DMS53 treated with DMSO at 0.1 percent for 48 hours (cell line): ENCODE measurements around the gene HAUS7.

Experiments used
- DNase-seq: peaks from one replicate; lab custom pipeline; 2025; ENCODE audit not compliant: unreplicated experiment; lab: John Stamatoyannopoulos, UW

The HAUS7 gene

DNA sequence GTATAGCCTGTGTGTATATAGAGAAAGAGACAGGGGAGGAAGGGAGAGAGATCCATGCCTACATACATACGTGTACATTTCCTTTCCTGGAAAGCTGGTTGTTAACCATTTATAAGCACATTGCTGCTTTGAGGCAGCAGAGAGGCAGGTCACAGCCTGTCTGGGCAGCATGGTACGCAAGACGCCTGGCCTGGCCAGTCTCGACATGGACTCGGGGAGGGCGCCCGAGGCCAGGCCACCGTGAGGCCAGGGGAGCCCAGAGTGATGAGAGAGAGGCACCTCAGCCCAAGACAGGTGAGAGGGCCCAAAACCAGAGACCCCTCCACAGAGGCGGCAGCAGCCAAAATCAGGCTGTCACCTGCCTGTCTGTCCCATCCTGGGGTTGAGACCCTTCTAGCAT, 28.4 kb downstream of the HAUS7 start:
- DNase-seq = no peak

- no peak for DNase-seq
Observed at GRCh38 chrX:153441296-153441695, 29.1 kb downstream of the HAUS7 start.

DNA sequence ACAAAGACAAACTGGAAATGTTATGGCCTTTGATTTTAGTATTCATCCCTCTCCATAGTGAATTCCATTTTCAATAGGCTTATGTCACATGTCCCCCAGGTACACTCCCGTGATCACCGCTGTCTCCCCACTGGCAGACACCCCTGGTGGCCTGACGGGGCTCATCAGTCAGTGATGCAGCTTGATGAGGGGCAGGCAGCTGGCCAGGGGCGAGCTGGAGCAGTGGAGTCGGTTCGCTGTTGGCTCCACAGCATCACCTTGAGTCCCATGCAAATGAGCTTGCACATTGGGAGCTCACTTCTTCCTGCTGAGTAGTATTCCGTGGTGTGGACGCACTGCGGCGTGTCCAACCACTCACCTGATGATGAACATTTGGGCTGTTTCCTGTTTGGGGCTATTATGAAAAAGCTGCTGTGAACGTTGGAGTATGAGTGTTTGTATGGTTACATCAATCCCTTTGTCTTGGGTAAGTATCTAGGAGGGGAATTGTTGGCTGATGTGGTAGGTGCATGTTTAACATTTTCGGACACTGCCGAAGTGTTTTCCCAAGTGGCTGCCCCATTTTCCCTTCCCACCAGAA, 29.7 kb downstream of the HAUS7 start:
- DNase-seq = no peak

DNA sequence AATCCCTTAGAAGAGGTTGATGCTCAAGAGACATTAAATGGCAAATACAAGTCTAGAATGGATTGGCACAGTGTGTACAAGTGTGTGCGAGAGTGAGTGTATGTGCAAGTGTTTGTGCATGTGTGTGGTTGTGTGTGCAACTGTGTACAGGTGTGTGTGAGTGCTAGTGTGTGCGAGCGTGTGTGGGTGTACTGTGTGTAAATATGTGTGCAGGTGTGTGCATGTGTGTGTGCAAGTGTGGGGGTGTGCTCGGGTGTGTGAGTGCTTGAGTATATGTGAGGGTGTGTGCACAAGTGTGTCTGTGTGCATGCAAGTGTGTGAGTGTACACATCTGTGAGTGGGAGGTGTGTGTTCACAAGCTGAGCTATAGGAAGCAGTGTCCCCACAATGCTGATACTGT, 30.4 kb downstream of the HAUS7 start:
- DNase-seq = no peak

DNA sequence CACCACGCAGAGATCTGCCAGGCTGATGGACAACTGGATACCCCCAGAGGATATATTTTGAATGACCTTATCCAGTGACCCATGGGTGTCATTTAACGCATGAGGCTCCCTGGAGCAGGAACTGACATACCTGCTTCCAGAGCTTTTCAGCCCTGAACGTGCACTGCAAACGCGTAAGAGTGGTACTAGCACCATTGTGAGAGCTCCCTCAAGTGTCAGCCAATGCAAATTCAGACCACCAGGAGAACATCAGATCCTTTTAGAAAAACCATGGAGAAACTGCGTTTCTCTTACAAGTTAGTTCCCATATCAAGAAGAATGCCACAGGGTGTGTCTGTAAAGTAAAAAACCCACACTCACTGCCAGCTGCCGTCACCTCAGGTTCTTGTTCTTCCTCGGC, 31.8 kb downstream of the HAUS7 start:
- no peak for DNase-seq

DNA sequence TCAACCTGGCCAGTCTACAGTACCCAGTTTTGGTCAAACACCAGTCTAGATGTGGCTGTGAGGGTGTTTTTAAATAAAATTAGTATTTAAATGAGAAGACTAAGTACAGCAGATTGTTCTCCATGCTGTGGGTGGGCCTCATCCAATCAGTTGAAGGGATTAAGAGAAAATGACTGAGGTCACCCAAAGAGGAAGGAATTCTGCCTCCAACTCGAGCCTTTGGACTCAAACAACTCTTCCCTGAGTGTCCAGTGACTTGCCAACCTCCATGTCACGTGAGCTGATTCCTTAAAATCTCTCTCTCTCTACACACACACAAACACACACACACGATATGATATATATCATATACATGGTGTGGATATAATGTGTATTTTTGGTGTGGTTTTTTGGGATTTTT, 34.5 kb downstream of the HAUS7 start:
- no peak for DNase-seq

DNA sequence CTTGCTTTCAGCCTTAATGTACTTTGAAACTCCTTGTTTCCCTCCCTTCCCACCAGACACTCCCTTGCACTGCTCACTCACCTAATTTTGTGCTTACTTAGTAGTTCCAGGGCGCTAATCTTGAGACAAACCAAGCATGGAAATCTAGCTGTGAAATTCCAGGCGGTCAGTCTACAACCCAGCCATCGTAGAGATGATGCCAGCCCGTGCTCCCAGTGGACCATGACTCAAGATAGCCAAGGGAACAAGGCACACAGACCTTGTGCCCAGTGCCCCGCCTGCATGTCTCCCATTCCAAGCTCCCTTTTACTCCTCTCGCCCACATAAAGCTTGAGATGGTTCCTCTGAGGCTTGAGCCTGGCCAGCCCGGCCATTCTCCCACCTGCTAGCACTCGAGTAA, 35.6 kb downstream of the HAUS7 start:
- DNase-seq = no peak

DNA sequence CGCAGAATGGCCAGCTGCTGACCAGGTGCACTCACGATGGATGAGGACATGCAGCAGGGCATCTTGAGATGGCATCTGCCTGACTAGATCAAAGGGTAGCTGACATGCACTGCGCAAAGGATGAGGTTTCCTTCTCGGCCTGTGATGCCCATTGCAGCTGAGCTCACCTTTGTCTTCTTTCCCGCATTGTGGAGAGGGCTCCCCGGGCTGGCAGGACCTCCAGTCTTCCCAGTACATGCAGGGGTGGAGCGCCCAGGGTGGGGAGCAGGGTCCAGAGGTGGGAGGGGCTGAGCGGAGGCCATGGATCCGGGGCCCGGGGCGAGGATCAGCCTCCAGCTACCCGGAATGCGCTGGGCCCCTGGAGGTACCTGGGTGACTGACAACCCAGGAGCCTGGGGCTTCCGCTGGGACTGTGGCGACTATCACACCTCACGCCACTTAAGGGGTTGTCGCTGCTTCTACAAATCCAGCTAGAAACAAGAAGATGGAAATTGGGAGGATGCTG, 36.5 kb downstream of the HAUS7 start:
- no peak for DNase-seq

GRCh38 chrX:153433161-153433680, 37.2 kb downstream of the HAUS7 start:
- DNase-seq = no peak

DNA sequence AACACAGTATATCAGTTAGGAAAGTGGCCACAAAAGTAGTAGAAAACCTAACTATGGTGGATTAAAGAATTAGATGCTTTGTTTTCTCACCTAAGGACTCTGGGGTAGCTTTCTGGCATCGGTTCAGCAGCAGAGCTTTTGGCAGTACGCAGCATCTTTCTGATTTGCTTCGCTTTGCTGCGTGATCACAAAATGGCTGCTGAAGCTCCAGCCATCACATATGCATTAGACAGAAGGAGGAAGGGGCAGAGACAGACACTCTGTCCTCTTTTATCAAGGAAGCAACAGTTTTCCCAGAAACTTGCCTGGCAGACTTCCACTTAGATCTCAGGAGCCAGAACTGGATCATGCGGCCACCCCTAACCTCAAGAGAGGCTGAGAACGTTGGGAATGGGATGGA, 39.6 kb downstream of the HAUS7 start:
- DNase-seq = no peak

DNA sequence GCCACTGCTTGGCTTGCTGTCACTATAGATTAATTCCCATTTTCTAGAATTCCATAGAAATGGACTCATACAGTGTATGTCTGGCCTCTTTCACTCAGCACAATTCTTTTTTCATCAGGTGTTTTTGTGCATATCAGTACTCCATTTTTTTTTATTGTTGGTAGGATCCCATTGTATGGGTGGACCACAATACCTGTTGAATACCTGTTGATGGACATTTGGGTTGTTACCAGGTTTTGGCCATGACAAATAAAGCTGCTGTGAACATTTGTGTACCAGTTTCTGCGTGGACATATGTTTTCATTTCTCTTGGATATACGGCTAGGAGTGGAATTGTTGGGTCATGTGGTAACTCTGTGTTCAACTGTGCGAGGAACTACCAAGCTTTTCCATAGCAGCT, 44.2 kb downstream of the HAUS7 start:
- no peak for DNase-seq

DNA sequence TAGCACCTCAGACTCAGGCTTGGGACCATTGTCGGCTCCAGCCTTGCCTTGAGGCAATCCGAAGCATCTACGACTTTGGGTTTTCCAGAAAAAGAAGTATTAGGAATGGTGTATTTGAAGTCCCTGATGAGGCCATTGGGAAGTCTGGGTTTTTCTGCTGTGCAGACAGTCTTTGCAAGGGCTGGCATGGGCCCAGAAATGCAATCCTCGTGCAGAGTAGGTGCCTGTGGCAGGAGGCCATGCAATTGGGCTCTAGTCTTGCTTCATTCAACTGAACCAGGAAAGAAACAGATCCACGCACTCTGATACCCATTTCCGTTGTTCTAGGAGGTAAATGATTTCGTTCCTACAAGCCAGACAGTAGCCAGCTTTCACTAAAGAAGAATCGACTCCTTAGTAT, 46.7 kb downstream of the HAUS7 start:
- DNase-seq = no peak

DNA sequence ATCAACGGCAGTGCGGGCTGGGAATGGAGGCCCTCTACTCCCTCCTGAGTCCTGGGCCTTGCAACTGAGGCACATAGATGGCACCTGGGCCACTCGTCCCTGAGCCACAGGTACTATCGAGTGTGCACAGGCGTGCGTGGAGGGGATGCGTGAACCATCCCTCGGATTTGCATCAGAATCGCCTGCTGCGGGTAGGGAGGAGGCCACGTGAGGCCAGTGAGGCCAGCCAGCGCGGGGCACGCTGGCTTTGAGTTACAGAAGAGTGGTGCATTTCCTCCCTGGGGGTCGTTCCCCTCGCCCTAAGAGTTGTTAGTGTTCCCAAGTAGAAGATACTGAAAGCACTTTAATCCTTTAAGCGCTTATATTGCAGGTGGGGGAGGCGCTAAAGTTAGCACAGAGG, 48.5 kb downstream of the HAUS7 start:
- DNase-seq = no peak

- no peak for DNase-seq
Observed at GRCh38 chrX:153420851-153421599, 49.4 kb downstream of the HAUS7 start.

GRCh38 chrX:153417637-153418036, 52.7 kb downstream of the HAUS7 start:
- DNase-seq = no peak

DNA sequence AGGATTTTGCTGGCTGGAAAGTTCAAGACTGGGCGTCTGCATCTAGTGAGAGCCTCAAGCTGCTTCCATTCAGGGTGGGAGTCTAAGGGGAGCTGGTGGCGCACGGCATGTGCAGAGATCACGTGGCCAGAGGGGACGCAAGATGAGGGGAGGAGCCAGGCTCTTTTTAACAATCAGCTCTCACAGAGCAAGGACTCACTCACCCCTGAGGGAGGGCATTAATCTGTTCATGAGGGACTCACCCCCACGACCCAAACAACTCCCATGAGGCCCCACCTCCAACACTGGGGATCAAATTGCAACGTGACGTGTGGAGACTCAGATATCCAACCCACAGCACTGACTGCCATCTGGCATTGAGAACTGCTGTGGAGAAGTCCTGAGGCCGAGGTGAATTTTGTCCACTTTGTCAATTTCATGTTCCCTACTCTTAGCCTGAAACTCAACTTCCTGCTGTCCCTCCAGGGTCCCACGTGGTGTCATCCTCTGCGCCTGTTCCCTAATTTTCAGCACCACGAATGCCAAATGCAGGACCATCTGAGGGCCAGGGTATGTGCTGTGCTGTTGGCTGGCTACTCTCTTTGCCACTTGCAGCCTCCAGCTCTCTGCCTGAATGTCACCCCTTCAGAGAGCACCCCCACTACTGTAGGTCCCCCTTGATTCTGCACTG, 53.5 kb downstream of the HAUS7 start:
- no peak for DNase-seq

DNA sequence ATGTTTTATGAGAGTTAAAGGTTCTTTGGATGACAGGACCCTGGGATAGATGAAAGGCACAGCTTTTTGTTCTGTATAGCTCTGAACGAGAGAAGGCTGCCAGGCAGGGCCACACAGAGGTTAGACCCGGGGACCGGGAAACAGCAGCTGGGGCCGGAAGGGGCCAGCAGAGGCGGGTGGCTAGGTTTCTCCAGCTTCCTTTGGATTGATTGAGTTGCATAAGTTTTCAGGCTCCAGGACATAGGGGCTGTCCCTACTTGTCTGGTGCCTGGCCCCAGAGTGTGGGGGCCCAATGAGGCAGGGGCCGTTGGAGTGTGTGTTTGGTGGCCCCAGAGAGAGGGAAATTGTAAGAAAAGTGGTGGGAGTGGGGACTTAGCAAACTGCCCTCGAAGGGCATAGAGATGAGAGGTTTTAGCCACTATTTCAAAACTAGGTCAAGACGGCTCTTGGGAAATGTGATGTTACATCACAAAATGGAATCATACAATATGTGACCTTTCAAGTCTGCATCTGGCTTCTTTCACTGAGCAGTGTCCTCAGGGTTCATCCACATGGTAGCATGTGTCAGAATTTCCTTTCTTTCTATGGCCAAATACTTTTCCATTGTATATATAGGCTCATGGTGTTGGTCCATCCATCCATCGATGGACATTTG, 55.4 kb downstream of the HAUS7 start:
- DNase-seq = no peak

DNA sequence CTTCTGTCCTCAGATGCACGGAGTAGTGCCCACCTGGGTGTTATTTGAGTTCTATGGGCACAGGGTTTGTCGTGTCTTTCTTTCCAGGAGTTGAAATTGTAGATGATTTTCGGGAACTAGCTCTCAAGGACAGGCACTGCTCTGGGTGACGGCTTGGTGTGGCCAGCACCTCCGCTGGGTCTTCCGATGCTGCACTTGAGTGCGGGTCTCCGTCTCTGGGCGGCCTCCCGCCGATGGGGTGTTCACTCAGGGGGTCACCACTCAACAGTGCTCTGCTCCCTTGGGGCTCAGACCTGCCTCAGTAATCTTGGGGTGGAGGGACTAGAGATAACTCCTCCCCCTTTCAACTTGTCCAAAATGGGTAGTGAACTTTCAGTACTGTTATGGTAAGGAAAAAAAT, 56.6 kb downstream of the HAUS7 start:
- no peak for DNase-seq

DNA sequence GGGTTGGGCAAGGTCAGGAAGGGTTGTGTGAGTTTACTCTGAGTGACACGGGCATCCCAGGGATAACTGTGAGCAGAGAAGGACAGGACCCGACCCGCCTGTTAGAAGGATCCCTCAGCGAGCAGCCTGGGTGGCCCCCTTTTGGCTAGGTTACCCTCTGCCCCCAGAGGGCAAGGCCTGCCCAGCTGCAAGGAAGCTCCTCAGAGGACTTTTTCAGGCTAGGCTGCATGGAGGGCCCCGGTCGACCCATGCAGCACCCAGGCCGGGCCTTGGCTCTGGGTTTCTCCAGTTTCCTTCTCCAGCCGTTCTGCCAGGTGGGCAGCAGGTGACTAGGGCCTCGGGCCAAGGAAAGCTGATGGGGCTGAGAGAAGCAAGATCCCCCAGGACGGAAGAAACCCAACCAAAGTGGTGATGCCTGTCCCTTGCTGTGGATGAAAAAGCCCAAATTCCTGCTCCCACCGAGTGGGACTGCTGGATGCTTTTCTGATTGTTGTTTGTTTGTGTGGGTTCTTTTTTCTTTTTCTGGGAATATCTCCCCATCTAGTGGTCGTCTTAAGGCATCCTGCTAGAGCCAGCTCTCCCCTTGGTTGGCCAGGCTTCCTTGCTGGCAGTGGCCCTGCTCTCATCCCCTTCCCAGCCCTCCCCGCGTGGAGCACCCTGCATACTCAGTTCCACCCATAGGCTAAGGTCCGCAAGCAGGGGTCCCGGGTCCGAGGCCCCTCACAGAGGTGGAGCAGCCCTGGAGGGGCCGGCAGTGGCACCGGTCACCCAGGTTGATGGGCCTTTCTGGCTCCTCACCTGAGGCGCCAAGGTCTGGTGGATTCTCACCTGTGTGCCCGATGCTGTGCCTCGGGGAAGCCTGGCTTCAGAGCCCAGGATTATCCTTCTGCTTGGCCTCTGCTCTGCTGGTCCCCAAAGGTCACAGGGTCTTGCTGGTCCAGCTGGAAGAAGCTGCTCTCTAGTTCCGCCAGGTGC, 57.3 kb downstream of the HAUS7 start:
- DNase-seq = no peak

- no peak for DNase-seq
Observed at GRCh38 chrX:153411988-153412574, 58.3 kb downstream of the HAUS7 start.
